Gastroesophageal sphincter (tissue), 3 donors: ENCODE results near the gene WDR44.

Source experiments
- CTCF ChIP-seq, 4 experiments: fragments of 200-600 bp in 2 of 4; fragments of 450-650 bp in 2 of 4; sonication (generic) in 1 of 4; IDR thresholded peaks; one replicate each; pipeline ENCODE4 v1.5.1; 2017 to 2019; ENCODE audit warnings: antibody characterized with exemption in 4 of 4, mild to moderate bottlenecking in 2 of 4, moderate library complexity in 2 of 4
- EP300 ChIP-seq: sonication (generic); formaldehyde crosslinking; IDR thresholded peaks from one replicate; pipeline ENCODE4 v1.6.1; 2017; ENCODE audit warnings: antibody characterized with exemption, mild to moderate bottlenecking

DNA sequence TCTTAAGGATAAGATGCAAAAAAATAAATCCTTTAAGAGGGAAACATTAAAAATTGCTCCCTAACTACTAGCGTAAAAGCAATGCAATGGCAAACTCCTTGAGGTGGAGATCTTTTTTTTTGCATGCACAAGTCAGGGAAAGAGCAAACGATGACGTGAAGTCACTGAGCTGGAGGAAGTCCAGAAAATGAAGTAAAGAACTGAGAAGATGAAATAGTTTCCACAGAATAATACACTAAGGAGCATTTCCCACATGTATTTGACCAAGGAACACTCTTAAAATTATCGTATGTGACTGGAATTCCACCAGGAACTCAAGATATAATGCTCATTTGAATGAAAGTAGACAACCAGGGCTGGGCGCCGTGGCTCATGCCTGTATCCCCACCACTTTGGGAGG lies 128.7 kb downstream of the WDR44 start:
- no peak for TF ChIP-seq CTCF (IDR thresholded peaks at IDR 0.05)
- TF ChIP-seq EP300 = no peak
